Smooth muscle cell (in vitro differentiated cells): ENCODE measurements around the gene DCHS2. TPM values are rescaled to one million over a fixed set of nuclear protein-coding genes. Genes with fewer than 3 reads are reported as not detected.
A peak's percentile ranks its signal among the peaks of the same experiment; 100 is the strongest.

ENCODE experiments used
- DNase-seq: peaks from one replicate; lab custom pipeline; 2025; ENCODE audit not compliant: unreplicated experiment; lab: John Stamatoyannopoulos, UW
- H2AFZ ChIP-seq: fragments of 200-600 bp; sonication (generic); 2 replicates; pipeline ENCODE4 v1.6.0; 2016; ENCODE audit warnings: antibody characterized with exemption, low read depth, mild to moderate bottlenecking
- H3F3A ChIP-seq: fragments of 200-600 bp; sonication (generic); 2 replicates; pipeline ENCODE4 v1.6.0; 2017; ENCODE audit warnings: antibody characterized with exemption, low read depth
- H3K27ac ChIP-seq: fragments of 200-600 bp; sonication (generic); 2 replicates; pipeline ENCODE4 v1.5.1; 2016; ENCODE audit warnings: low read depth, mild to moderate bottlenecking
- H3K27me3 ChIP-seq: fragments of 200-600 bp; sonication (generic); 2 replicates; pipeline ENCODE4 v1.6.1; 2016; ENCODE audit warnings: low read depth, mild to moderate bottlenecking
- H3K36me3 ChIP-seq: fragments of 200-600 bp; sonication (generic); 2 replicates; pipeline ENCODE4 v1.5.1; 2016; ENCODE audit warnings: low read depth
- H3K4me1 ChIP-seq: fragments of 200-600 bp; sonication (generic); 2 replicates; pipeline ENCODE4 v1.5.1; 2016; ENCODE audit warnings: low read depth
- H3K4me2 ChIP-seq: fragments of 200-600 bp; sonication (generic); 2 replicates; pipeline ENCODE4 v1.6.0; 2016; ENCODE audit warnings: mild to moderate bottlenecking
- H3K4me3 ChIP-seq: fragments of 200-600 bp; sonication (generic); 2 replicates; pipeline ENCODE4 v1.5.1; 2016; ENCODE audit warnings: mild to moderate bottlenecking
- H3K79me2 ChIP-seq: fragments of 200-600 bp; sonication (generic); 2 replicates; pipeline ENCODE4 v1.6.0; 2016; ENCODE audit warnings: low read depth, mild to moderate bottlenecking
- H3K9ac ChIP-seq: fragments of 200-600 bp; sonication (generic); 2 replicates; pipeline ENCODE4 v1.6.0; 2016; ENCODE audit warnings: low read depth
- H3K9me3 ChIP-seq: fragments of 200-600 bp; sonication (generic); replicated peaks from 2 replicates; pipeline ENCODE4 v1.5.1; 2016; ENCODE audit warnings: low read depth
- H4K20me1 ChIP-seq: fragments of 200-600 bp; sonication (generic); 2 replicates; pipeline ENCODE4 v1.6.0; 2016; ENCODE audit warnings: low read depth
- WGBS: methylation state at CpG from one replicate; pipeline ENCODE4 v1.1.7; 2016; ENCODE audit warnings: low lambda C conversion rate; 5-methylcytosine and 5-hydroxymethylcytosine counted together
- polyA plus RNA-seq: library from polyadenylated mRNA; unstranded; fragments of >200 nt; fragmentation: Nextera tagmentation; extraction: Ambion mirVana; gene quantifications from 2 replicates; pipeline ENCODE4 v1.2.1, GENCODE V29; 2016
- total RNA-seq: library from RNA; depleted of rRNA; stranded (reverse); fragments of >200 nt; gene quantifications from 2 replicates; pipeline ENCODE4 v1.2.3, GENCODE V29; 2014
- TF ChIP-seq, protein P1 (sequence below): fragments of 200-600 bp; sonication (generic); IDR thresholded peaks from 2 replicates; pipeline ENCODE4 v1.5.1; 2017; ENCODE audit warnings: borderline replicate concordance, mild to moderate bottlenecking, antibody characterized with exemption; ENCODE audit not compliant: insufficient read depth, poor library complexity, severe bottlenecking

The DCHS2 gene
- total and polyA plus RNA-seq, 2 experiments from 2014 or later: 0.45 to 1.3 TPM

GRCh38 chr4:154511548-154511947, 19.9 kb upstream of the DCHS2 start:
- no peak for DNase-seq
- H3K79me2 ChIP-seq: no peaks in the 10 kb centered on the region
- no peak overlapping the region for H3K4me2 ChIP-seq
- no peaks in the 10 kb centered on the region for H3K9me3 ChIP-seq
- no peaks in the 10 kb centered on the region for H3K4me1 ChIP-seq
- no peaks in the 10 kb centered on the region for H3K27me3 ChIP-seq
- TF ChIP-seq, protein P1, sequence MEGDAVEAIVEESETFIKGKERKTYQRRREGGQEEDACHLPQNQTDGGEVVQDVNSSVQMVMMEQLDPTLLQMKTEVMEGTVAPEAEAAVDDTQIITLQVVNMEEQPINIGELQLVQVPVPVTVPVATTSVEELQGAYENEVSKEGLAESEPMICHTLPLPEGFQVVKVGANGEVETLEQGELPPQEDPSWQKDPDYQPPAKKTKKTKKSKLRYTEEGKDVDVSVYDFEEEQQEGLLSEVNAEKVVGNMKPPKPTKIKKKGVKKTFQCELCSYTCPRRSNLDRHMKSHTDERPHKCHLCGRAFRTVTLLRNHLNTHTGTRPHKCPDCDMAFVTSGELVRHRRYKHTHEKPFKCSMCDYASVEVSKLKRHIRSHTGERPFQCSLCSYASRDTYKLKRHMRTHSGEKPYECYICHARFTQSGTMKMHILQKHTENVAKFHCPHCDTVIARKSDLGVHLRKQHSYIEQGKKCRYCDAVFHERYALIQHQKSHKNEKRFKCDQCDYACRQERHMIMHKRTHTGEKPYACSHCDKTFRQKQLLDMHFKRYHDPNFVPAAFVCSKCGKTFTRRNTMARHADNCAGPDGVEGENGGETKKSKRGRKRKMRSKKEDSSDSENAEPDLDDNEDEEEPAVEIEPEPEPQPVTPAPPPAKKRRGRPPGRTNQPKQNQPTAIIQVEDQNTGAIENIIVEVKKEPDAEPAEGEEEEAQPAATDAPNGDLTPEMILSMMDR: no peak
- no peak overlapping the region for H3K4me3 ChIP-seq
- no peak overlapping the region for H3K9ac ChIP-seq
- no peak overlapping the region for H2AFZ ChIP-seq
- H3K36me3 ChIP-seq: no peaks in the 10 kb centered on the region
- no peaks in the 10 kb centered on the region for H4K20me1 ChIP-seq
- WGBS: 75% methylated on average over 2 of the region's 2 CpGs
- H3F3A ChIP-seq: no peaks in the 10 kb centered on the region
- no peak overlapping the region for H3K27ac ChIP-seq

GRCh38 chr4:154507156-154507555, 15.6 kb upstream of the DCHS2 start:
- H3K4me1 ChIP-seq: no peaks in the 10 kb centered on the region
- H3K36me3 ChIP-seq: no peaks in the 10 kb centered on the region
- H3K27me3 ChIP-seq: peaks cover 7% of the 10 kb centered on the region
- 56% methylated on average over 3 of the region's 3 CpGs for WGBS
- TF ChIP-seq, protein P1: no peak
- H3F3A ChIP-seq: no peaks in the 10 kb centered on the region
- H3K4me3 ChIP-seq: no peak overlapping the region
- H3K4me2 ChIP-seq: no peak overlapping the region
- no peaks in the 10 kb centered on the region for H4K20me1 ChIP-seq
- no peaks in the 10 kb centered on the region for H3K9me3 ChIP-seq
- no peaks in the 10 kb centered on the region for H3K79me2 ChIP-seq
- peak overlapping the region; percentile 84 for H3K27ac ChIP-seq
- DNase-seq: no peak
- H2AFZ ChIP-seq: no peak overlapping the region
- H3K9ac ChIP-seq: peak overlapping the region; percentile 31

DNA sequence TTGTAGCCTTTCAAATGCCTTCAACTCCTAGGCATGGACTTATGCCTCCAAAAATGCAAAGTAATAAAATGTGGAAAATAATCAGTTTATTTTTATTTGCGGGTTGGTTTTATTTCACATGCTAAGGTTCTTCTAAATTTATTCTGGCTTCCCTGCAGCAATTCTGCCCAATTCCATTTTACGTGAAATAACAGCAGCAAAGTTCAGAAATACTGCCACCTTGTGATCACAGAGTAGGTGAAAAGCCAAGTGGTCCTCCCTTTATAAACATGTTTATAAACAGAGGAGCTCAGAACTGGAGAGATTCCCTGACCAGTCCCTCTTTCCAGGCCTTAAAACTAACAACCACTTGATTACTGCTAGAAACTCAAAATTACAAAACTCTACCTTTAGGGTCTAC, 14.7 kb upstream of the DCHS2 start:
- Histone ChIP-seq H3K4me3 (no peak overlapping the region), H4K20me1 (no peaks in the 10 kb centered on the region), H3K27ac (peak overlapping the region; percentile 7), H3K4me1 (no peaks in the 10 kb centered on the region), H3K4me2 (no peak overlapping the region), H3K36me3 (no peaks in the 10 kb centered on the region), H3K9ac (no peak overlapping the region), H3K79me2 (no peaks in the 10 kb centered on the region), H3K9me3 (no peaks in the 10 kb centered on the region), H2AFZ (no peak overlapping the region), H3K27me3 (peaks cover 16% of the 10 kb centered on the region), H3F3A (no peaks in the 10 kb centered on the region)
- TF ChIP-seq, protein P1: peak; percentile 62
- no peak for DNase-seq
- WGBS: 13% methylated on average over 2 of the region's 2 CpGs

- Histone ChIP-seq H4K20me1 (no peaks in the 10 kb centered on the region), H3K79me2 (no peaks in the 10 kb centered on the region), H3K36me3 (no peaks in the 10 kb centered on the region), H3K4me2 (no peak overlapping the region), H3K9ac (no peak overlapping the region), H3K27me3 (peaks cover 37% of the 10 kb centered on the region), H3K4me3 (no peak overlapping the region), H3K9me3 (no peaks in the 10 kb centered on the region), H3K27ac (no peak overlapping the region), H3K4me1 (no peaks in the 10 kb centered on the region), H3F3A (no peaks in the 10 kb centered on the region), H2AFZ (no peak overlapping the region)
- no peak for DNase-seq
- TF ChIP-seq, protein P1: peak; percentile 62
- 17% methylated on average over 1 of the region's 1 CpG for WGBS
Observed at GRCh38 chr4:154503598-154503997, 12.0 kb upstream of the DCHS2 start.
